Inferior parietal cortex (tissue), 1 donor: Measurements from ENCODE around the gene SLC25A29.

Source experiments
- DNase-seq: peaks from one replicate; pipeline ENCODE4 v3.0.0-alpha.2; 2016; ENCODE audit errors: extremely low spot score

SLC25A29 gene

DNA sequence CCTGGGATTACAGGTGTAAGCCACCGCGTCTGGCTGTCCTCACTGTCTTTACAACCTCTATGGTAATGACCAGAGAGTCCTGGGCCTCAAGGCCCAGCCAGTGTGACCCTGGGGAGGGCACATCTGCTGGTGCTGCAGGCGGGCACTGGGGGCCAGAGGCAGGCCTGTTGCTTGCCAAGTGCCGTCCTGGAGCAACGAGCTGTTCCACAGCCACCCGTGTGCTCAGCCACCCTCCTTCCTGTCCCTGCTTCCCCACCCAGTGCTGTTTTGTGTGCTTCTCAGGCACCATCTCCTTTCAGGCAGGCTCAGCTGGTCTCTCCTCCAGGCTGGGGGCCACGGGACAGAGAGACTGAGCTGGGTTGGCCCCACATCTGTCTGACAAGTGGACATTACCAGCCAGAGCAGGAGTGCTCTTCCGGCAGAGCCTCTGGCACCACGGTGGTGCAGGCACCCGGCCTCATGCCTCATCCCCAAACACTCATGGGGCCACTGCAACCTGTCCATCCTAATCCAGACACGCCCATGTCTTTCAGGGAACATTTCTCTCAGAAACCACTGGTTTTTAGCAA, 25.9 kb upstream of the SLC25A29 start:
- no peak for DNase-seq

DNA sequence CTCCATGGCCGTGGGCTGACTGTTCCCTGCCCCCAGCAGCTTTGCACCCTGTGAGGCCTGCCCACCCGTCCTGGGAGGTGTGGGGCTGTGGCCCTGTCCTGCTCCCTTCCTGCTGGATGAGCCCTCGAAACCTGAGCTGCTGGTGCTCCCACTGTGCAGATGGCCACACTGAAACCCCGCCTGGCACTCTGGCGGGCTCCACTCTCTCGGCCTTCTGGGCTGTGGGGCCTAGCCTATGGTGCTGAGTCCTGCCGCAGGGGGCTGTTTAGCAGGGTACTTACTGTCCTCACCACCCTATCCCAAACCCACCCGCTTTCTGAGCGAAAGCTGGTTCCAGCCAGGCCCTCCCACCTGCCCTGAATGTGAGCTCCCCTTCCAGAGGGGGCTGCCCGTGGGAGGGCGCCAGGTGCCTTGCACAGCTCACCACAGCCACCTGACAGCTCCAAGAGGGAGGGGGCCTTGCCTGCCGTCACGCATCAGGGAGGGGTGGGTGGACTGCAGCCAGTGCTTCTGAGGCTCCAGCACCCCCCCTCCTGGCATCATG, 24.2 kb upstream of the SLC25A29 start:
- DNase-seq: no peak

DNA sequence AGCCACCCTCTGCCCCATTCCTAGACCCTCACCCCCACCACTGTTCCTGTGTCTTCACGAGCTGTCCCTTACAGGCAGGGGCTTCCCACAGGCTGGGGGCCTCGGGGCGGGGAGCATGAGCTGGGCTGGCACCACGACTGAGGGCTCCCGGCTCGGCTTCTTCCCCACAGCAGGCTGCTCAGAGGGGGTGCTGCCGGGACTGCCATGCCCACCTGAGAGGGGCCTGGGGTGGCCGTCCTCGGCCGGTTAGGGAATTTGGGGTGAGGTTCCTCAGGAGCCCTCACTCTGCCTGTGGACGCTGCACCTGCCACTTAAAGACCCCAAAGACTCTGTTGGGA, 23.7 kb upstream of the SLC25A29 start:
- DNase-seq: no peak

DNA sequence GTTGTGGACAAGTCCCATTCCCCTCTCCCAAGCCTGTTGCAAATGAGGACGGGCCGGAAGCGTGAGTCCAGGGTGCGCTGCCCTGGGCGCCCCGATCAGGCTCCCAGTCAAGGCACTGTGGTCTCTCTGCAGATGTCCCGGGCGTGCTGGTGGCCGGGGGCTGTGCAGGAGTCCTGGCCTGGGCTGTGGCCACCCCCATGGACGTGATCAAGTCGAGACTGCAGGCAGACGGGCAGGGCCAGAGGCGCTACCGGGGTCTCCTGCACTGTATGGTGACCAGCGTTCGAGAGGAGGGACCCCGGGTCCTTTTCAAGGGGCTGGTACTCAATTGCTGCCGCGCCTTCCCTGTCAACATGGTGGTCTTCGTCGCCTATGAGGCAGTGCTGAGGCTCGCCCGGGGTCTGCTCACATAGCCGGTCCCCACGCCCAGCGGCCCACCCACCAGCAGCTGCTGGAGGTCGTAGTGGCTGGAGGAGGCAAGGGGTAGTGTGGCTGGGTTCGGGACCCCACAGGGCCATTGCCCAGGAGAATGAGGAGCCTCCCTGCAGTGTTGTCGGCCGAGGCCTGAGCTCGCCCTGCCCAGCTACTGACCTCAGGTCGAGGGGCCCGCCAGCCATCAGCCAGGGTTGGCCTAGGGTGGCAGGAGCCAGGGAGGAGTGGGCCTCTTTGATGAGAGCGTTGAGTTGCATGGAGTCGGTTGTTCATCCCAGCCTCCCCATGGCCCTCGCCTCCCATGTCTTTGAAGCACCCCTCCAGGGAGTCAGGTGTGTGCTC, 23.2 kb upstream of the SLC25A29 start:
- DNase-seq: no peak

DNA sequence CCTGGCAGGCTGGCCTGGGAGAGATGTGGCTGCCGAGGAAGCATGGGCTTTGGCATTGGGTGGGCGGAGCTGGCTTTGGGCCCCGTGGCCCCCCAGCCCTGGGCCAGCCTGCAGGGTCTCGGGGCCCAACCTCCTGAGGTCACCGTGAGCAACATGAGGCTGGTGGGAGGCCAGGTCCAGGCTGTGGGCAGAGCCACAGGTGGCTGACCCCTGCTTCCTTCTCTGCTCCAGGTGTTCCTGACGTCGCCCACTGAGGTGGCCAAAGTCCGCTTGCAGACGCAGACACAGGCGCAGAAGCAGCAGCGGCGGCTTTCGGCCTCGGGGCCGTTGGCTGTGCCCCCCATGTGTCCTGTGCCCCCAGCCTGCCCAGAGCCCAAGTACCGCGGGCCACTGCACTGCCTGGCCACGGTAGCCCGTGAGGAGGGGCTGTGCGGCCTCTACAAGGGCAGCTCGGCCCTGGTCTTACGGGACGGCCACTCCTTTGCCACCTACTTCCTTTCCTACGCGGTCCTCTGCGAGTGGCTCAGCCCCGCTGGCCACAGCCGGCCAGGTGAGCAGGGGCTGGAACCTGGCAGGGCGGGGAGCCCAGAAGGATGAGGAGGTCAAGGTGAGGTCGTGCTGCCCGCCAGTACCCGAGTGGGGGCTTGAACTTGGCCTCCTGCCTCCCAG, 22.4 kb upstream of the SLC25A29 start:
- DNase-seq: no peak

DNA sequence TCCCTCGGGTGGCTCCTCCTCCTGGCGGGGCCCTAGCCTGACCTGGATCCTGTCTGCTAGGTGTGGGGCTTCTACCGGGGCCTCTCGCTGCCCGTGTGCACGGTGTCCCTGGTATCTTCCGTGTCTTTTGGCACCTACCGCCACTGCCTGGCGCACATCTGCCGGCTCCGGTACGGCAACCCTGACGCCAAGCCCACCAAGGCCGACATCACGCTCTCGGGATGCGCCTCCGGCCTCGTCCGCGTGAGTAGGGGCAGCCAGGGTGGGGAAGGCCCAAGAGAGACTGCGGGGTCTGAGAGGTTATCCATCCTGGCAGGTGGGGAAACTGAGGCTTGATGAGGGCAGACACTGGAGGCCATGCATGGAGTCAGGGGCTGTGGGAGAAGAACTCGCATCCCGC, 20.9 kb upstream of the SLC25A29 start:
- DNase-seq: no peak

DNA sequence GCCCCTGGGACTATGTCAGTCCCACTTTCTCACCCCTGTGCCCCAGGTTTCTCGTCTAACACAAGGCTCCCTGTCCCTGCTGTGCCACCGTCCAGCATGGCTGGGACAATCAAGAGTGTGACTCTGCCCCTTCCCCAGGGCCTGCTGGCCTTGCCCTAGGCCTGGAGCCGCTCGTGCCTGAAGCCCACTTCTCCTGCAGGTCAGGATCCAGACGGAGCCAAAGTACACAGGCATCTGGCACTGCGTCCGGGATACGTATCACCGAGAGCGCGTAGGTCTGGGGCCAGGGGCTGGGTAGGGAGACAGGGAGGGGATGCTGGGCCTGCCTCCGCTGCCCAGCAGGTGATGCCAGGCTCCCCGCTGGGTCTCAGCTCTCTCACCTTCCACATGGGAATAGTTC, 19.7 kb upstream of the SLC25A29 start:
- no peak for DNase-seq

DNA sequence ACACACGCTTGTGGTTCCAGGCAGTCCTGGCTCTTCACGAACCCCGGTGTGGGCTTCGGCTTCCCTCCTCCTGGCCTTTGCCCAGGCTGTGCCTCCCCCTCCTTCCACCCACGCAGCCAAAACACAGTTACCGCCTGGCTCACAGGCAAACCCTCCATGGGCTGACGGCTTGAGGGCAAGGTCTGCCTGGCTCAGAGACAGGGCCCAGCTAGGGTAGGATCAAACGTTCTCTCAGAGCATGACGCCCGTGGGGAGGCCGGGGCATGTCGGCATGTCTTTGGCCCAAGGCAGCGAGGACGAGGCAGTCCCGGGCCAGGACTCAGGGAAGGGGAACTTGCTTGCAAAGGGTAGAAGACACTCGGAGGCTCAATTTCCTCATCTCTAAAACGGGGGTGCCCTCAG, 19.0 kb upstream of the SLC25A29 start:
- DNase-seq: no peak

DNA sequence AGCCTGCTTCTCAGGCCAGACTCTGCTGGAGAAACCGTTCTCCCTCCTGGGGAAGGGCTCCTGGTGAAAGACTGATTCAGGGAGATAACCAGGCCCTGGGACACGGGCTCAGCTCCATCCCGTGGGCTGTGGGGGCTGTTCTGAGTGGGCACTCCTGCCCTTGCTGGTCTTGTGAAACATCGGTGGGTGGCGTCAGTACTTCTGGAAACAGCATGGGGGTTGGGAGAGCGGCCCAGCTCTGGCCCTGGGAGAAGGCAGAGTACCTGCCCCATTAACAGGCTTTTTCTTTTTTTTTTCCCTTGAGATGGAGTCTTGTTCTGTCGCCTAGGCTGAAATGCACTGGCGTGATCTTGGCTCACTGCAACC, 17.7 kb upstream of the SLC25A29 start:
- no peak for DNase-seq

DNA sequence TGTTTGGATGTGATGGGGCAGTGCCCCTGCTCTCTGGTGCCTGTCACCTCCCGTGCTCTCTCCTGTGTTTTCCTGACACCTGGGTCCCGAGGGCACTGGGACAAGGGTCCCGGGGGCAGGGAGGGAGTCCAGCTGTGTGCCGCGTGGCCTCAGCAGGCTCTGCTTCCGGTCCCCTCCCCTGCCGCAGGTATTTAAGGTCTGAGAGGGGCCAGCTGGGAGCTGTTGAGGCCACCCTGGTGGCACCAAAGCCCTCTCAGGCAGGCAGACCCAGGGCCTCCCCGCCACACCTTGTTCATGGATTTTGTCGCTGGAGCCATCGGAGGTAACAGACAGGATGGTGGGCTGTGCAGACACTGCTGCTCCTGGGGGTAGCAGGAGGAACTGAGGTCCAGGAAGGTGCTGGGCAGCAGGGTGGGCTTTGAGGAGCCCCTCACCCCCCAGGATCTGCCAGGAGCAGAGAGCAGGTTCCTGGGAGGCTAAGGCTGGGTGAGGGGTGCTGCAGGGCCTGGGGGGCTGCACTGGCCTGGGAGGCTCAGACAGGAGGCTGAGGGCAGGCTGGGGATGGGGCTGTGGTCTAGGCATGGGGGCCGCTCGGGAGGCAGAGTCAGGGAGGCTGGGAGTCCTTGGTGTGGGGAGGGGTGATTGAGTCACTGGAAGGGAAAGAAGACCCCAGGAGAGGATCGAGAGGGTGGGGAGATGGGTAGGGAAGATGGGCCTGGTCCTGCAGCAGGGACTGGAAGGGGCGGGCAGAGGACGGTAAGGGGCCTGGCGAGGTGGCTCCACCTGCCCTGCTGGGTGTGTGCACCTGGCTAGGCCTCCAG, 17.1 kb upstream of the SLC25A29 start, which contains the start of gene SLC25A47:
Gene SLC25A47, plus strand, starts transcription at position 219 of the 821 bp plus-strand sequence. Its CDS starts 76 bp downstream, at position 295.
- no peak for DNase-seq

DNA sequence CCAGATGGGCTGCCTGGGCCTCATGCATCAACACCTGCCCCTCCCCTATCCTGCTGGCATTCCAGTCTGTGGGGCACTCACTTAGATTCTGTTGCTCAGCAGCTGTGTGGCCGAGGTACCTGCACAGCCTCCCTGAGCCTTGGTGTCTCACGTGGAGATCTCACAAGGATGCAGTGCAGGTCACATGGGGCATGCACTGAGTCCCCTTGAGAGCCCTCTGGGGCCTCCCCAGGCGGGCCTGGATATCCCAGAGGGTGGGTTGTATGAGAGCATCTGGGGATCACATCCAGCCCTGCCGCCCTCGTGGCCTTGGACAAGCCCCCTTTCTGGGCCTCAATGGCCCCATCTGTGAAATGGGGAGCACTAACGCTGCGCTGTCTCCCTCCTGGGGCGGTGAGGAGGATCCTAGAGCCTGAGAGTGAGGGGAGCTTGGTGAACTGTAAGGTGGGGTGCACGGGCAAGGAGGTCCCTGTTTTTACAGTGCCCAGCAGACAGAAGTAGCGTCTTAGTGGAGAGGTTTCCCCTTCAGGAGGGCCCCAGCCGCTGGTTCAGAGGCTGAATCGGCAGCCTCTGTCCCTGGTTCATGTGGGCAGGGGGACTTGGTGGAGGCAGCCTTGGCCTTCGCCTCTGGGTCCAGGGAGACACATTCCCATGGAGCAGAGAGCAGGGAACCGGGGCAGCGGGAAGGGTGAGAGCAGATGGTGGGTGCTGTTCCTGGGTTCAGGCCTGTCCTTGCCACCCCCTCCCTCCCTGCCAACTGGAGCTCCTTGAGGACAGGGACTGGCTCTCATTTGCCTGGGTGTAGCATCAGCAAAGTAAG, 16.1 kb upstream of the SLC25A29 start:
- DNase-seq: no peak

DNA sequence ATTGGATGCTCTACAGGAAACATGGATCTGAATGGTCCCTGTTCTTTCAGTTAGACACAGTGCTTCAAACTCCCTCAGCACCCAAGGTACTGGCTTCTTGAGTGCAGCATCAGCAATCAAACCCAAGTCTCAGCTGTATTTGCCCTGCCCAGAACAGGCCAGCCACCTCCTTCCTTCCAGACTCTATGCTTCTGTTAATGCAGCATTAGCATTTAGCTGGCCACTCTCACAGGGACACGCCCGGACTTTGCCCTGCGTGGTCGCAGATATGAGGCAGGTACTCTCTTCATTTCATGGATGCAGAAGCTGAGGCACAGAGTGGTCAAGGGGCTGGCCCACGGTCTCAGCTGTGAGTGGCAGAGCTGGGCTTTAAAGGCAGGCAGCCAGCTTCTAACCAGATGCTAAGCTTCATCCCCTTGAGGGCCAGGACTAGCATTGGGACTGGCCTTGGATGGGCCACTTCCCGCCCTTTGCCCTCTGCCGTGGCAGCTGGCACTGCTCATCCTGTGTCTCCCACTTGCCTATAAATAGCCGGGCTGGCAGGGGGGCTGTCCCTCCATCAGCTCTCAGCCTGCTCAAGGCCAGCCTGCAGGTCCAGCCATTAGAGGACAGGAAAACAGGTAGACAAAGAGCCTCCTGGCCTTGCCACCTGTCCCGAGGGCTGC, 15.4 kb upstream of the SLC25A29 start:
- DNase-seq: no peak

DNA sequence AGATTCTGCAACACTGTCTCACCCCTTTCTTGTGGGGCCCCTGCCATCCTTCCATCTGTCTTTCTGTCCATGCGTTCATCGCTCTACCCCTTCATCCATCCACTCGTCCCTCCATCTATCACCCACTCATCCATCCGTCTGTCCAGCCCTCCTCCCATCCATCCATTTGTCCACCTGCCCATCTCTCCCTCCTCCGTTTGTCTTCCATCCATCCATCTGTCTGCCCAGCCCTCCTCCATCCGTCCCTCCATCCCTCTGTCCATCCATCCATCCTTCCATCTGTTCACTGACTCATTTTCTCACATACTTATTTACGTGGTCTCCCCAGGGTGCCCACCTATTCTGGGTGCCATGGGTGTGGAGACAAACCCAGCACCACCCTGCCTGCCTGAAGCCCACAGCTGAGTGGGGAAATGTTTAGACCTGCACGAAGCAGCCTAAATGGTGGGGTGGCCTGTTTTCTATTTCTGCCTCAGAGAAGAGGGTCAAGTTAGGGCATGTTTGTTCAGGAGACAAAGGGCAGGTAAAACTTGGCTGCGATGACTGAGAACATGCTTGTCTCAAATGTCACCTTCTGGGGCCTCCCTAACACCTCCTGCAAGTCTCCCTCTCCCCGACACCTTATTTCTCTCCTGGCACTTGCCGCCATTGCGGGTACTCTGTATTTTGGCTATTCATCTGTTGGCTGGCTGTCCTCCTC, 14.1 kb upstream of the SLC25A29 start:
- no peak for DNase-seq

DNA sequence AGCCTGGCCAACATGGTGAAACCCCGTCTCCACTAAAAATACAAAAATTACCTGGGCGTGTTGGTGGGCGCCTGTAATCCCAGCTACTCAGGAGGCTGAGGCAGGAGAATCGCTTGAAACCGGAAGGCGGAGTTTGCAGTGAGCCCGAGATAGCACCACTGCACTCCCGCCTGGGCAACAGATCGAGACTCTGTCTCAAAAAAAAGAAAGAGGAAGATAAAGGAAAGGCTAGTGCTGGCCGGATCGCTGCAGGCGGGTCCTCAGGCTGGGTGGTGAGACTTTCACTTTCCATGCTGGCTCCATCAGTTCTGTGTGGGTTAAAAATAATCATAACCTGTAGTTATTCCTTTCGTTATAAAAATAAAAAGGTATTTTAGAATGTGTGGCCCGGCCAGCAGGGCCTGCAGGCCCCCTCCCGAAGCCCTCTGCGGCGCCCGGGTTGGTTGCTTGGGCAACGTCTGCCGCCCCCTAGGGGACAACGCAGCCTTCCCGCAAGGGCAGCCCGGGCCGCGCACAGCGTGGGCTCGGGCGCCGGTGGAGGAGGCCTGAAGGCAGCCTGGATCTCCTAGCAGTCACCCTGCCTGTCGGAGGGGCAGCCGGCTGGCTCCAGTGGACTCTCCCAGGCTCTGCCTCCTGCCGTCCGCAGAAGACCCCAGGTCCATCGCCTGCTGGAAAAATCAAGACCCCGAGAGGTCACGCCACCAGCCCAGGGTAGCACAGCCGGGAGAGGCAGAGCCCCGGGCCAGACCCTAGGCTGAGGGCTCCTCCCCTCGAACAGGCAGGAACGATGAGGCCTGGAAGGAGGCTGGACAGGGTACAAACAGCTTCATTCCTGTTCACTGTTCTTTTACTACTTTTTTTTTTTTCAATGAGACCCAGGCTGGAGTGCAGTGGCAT, 11.9 kb upstream of the SLC25A29 start:
- DNase-seq: peak; percentile 45

DNA sequence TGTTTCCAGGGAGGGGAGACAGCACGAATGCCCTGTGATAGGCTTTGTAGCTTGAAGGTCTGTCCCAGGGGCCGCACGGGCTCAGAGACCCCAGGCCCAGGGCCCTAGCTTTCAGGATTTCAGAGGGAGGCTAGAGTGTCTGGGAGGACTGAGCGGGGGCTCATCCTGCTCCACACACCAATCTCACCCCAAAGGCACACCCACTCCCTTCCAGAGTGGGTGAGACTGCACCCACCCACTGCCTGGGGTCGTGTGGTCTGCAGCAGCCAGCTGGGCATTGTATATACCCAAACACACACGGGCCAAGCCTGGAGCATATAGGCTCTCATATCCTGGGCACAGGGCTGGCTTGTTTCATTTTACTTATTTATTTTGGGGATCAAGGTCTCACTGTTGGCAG, 11.1 kb upstream of the SLC25A29 start:
- DNase-seq: no peak

DNA sequence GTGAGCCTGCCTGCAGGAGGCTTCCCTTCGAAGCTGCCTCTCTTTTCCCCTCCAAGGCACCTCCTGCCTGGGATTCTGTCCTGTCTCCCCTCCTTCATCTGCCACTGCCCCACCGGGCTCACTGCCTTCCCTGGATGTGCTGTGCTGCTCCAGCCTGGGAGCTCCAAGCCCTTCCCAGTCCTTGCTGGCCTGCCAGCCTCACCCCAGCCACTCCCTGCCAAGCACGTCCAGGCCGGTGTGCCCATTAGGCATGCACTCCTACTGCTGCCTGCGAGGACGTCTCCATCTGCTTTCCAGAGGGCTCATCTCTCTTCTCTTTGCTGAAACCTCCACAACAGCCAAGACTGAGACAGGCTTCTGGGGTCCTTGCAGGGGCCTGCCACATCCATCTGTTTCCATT, 8.5 kb upstream of the SLC25A29 start:
- DNase-seq: no peak

DNA sequence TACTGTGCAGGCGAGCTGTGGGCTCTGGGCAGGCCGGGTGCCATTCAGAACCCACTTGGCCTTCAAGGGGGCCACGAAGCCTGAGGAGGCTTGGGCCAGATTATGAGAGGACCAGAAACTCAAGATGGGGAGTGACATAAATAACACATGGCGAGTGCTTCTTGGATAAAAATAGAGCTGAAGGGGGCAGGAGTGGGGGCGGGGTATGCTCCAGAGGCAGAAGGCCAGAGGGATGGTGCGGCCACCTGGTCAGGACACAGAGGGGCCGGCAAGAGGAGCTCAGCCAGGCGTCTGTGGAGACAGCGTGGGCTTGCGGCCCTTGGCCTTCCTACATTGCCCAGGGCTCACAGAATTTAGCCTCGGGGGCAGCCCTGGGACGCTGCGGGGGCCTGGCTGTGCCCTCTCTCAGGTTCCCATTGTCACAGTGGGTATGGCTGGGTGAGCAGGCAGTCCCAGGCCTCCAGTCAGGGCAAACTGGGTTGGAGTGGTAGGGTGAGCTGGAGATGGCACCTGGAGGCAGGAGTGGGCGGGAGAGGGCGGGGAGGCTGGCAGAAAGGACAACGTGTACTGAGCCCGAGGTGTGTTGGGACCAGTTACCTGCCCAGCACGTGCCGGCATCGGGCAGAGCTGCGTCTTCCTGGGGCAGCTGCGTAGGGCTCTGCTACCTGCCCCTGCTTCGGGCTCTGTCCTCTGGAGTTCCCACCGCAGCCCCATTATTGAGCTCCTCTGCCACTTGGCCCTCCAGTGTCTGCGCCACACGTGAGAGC, 7.4 kb upstream of the SLC25A29 start:
- no peak for DNase-seq

DNA sequence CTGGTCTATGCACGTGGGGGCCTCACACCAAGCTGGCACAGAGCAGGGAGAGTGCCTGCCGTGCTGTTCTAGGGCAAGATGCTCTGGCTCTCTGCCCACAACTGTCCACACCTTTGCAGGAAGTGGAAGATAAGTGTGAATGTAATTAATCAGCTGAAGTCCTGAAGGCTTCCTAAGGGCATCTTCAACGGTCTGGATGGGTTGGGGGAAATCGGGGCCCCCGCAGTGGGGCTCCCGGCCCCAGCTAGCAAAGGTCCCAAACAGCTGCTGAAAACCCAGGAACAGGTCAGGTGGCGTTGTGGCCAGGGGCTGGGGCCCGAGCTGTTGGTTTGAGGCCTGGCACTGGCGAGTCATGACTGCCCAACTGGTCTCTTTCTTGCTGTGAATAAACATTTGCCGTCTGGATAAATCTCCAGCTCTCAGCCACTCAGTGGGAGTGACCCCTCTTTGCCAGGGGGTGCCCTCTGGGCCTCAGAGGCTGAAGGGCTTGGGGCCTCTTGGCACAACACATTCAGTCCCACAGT, 6.7 kb upstream of the SLC25A29 start:
- no peak for DNase-seq
